ENCODE measurements around the gene FRY. TPM values are rescaled to one million over a fixed set of nuclear protein-coding genes. Genes with fewer than 3 reads are reported as not detected.

The FRY gene
- total RNA-seq, 1 experiment from 2014 or later: 2.5 TPM

DNA sequence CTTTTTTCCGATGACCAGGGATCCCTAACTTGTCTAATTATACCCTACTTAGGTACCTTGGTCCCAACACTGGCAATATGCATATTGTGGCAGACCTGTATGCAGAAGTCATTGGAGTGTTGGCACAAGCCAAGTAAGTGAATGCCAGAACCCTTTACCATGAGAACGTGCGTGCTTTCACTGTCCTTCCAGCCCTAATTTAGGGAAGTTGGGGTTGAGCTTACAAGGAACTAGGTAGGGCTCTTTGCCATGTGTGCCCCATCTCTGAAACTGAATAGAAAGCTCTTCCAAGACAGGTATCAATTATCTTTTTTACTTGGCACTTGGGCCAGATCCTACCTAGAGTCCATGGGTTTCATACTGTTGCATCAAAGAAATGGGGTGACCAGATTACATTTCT lies 93.2 kb downstream of the FRY start:
- H3K4me1 ChIP-seq (replicated peaks): no peaks in the 10 kb centered on the region
- H3K4me3 ChIP-seq: no peak overlapping the region
- H3K36me3 ChIP-seq: no peaks in the 10 kb centered on the region
- DNase-seq (ENCODE audit: low read depth in 1 of 2, low spot score in 2 of 2): no peak
- H3K27me3 ChIP-seq (replicated peaks): no peaks in the 10 kb centered on the region
- H3K27ac ChIP-seq: no peak overlapping the region
- no peaks in the 10 kb centered on the region for H3K9me3 ChIP-seq (replicated peaks)

DNA sequence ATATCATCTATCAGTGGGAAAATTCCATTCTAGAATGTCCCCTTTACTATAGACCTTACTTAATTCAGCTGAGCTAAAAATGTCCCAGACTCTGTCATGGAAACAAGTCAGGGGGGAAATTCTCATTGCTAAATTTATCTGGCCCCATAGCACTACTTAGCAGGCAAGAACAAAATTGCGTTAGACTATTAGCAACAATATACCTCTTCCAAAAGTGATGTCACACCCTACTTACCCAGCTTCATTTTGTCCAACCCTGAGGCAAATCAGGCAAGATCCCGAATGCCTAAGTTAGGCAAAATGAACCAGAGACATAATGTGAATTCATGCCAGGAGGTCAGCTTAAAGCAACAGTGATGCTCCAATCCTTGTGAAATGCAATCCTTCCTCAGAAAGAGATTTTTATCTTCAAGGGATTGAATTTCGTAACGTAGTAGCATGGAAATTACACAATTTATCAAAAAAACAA lies 93.7 kb downstream of the FRY start:
- H3K9me3 ChIP-seq (replicated peaks): no peaks in the 10 kb centered on the region
- H3K36me3 ChIP-seq: no peaks in the 10 kb centered on the region
- H3K27ac ChIP-seq: no peak overlapping the region
- H3K27me3 ChIP-seq (replicated peaks): no peaks in the 10 kb centered on the region
- H3K4me3 ChIP-seq: no peak overlapping the region
- H3K4me1 ChIP-seq (replicated peaks): no peaks in the 10 kb centered on the region
- no peak for DNase-seq (ENCODE audit: low read depth in 1 of 2, low spot score in 2 of 2)

DNA sequence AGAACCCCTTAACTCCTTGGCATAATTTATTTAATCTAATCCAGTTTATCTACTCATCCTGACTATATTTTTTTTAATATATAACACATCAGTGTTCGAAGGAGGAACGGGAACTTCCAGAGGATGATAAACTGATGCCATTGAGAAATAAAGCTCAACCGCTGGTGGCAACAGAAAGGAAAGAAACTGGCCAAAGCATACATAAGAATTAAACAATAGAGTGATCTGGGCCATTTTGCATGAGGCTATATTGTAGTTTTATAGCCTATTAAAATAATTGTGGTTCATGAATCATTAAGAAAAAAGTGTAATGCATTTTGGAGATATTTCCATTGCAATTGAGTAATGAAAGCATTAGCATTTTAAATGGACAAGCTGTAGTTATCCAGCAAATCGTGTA lies 94.2 kb downstream of the FRY start:
- H3K27me3 ChIP-seq (replicated peaks): no peaks in the 10 kb centered on the region
- no peak overlapping the region for H3K4me3 ChIP-seq
- no peaks in the 10 kb centered on the region for H3K4me1 ChIP-seq (replicated peaks)
- H3K9me3 ChIP-seq (replicated peaks): no peaks in the 10 kb centered on the region
- no peak for DNase-seq (ENCODE audit: low read depth in 1 of 2, low spot score in 2 of 2)
- no peaks in the 10 kb centered on the region for H3K36me3 ChIP-seq
- no peak overlapping the region for H3K27ac ChIP-seq

DNA sequence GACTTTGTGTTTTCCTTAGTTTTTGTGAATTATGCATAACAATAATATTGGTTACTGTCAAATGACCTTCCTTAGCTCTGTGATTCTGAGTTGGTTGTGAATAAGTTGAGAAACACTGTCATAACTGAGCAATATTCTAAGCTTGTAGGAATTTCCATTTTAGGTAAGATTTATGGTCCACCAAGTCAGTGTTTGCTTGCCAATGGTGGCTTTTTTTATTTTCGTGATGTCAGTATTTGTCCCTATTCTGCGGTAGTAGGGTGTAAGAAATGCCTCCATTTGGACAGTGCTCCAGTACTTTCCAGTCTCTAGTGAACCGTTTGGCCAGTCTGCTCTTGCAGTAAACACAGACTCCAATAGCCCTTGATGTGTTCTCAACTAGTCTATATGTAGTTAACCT lies 94.7 kb downstream of the FRY start:
- no peaks in the 10 kb centered on the region for H3K9me3 ChIP-seq (replicated peaks)
- no peaks in the 10 kb centered on the region for H3K36me3 ChIP-seq
- H3K27me3 ChIP-seq (replicated peaks): no peaks in the 10 kb centered on the region
- H3K4me1 ChIP-seq (replicated peaks): no peaks in the 10 kb centered on the region
- no peak overlapping the region for H3K27ac ChIP-seq
- no peak overlapping the region for H3K4me3 ChIP-seq
- DNase-seq (ENCODE audit: low read depth in 1 of 2, low spot score in 2 of 2): no peak

DNA sequence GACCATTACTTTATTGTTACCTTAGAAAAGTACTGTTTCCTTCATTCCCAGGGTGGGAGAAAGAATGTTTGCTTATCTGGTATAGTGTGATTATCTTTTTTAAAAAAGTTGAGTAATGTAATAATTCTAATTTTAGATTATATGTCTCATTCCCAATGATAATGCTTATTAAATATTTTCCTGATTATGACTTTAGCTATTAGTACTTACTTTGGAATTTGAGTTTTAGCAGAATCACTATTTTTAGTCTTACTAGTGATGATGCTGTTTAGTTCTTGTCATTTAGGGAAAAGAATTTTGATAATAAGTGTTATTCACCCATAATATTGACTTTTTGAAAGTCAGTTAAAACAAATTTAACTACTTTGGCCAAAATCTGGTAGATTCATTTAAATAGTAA lies 95.2 kb downstream of the FRY start:
- H3K4me1 ChIP-seq (replicated peaks): no peaks in the 10 kb centered on the region
- no peak overlapping the region for H3K27ac ChIP-seq
- DNase-seq (ENCODE audit: low read depth in 1 of 2, low spot score in 2 of 2): no peak
- H3K9me3 ChIP-seq (replicated peaks): no peaks in the 10 kb centered on the region
- H3K27me3 ChIP-seq (replicated peaks): no peaks in the 10 kb centered on the region
- H3K4me3 ChIP-seq: no peak overlapping the region
- H3K36me3 ChIP-seq: no peaks in the 10 kb centered on the region

DNA sequence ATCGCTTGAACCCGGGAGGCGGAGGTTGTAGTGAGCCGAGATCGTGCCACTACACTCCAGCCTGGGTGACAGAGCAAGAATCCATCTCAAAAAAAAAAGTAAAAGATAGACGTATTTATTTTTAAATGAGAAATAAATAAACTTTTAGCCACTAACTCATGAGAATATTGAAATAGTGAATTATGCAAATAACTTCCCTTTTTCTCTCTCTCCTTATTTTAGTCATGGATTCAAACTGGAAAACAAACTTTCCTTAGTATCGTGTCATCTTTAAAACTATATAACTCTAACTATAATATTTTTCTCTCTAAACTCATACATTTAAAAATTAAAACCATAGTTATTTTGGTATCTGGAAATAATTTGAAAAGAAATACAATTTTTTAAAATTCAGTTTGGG lies 96.1 kb downstream of the FRY start:
- no peaks in the 10 kb centered on the region for H3K36me3 ChIP-seq
- no peak for DNase-seq (ENCODE audit: low read depth in 1 of 2, low spot score in 2 of 2)
- H3K4me3 ChIP-seq: no peak overlapping the region
- H3K9me3 ChIP-seq (replicated peaks): no peaks in the 10 kb centered on the region
- H3K27me3 ChIP-seq (replicated peaks): no peaks in the 10 kb centered on the region
- no peak overlapping the region for H3K27ac ChIP-seq
- no peaks in the 10 kb centered on the region for H3K4me1 ChIP-seq (replicated peaks)

DNA sequence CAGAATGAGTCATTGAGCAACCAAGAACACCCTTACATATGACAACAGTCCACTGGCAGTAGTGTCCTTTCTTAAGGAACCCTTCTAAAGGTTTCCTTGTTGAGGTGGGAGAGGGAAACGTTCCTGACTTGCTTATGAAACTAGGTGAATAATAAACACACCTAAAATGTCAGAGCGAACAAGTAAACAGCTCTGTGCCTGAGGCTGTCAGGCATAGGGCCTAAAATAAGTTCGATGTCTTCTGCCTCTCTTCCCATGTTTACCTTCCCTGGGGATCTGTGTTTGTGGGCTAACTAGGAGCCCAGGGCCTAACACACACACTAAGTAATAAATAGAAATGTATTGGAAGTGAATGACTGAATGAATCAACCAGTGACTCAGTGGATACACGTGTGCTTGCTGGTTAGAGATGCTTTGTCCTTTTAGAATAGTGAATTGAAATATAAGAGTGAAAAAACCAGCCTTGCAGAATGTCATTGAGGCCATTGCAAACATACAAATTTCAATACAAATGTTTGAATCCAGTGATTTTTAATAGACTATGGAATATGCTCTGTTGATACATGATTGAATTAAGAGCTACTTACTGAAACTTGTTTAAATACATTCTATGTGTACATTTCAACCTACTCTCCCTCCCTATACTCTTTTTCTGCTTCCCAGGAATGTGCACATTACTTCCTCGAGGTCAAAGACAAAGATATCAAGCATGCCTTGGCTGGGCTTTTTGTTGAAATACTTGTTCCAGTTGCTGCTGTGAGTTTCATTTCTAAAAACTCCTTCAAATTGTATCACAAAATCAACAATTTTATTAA lies 102.9 kb downstream of the FRY start:
- peaks cover 10% of the 10 kb centered on the region for H3K4me1 ChIP-seq (replicated peaks)
- no peaks in the 10 kb centered on the region for H3K9me3 ChIP-seq (replicated peaks)
- no peak overlapping the region for H3K27ac ChIP-seq
- DNase-seq (ENCODE audit: low read depth in 1 of 2, low spot score in 2 of 2): peak in 1 of 2 experiments; percentile 1
- H3K27me3 ChIP-seq (replicated peaks): no peaks in the 10 kb centered on the region
- H3K36me3 ChIP-seq: no peaks in the 10 kb centered on the region
- H3K4me3 ChIP-seq: no peak overlapping the region

DNA sequence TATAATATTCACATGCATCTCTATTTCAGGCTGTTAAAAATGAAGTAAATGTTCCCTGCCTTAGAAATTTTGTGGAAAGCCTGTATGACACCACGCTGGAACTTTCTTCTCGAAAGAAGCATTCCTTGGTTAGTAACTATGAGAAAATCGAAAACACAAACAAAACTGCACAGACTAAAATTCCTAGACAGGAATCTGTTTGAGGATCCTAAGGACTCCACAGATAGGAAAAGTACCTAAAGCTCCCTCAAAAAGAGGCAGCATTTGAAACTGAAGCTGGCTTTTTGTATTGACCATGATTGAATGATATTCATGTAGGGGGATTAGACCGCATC lies 103.4 kb downstream of the FRY start:
- Histone ChIP-seq H3K36me3 (no peaks in the 10 kb centered on the region), H3K4me1 (replicated peaks) (peaks cover 10% of the 10 kb centered on the region), H3K27me3 (replicated peaks) (no peaks in the 10 kb centered on the region), H3K9me3 (replicated peaks) (no peaks in the 10 kb centered on the region), H3K27ac (no peak overlapping the region), H3K4me3 (no peak overlapping the region)
- DNase-seq (ENCODE audit: low read depth in 1 of 2, low spot score in 2 of 2): no peak

DNA sequence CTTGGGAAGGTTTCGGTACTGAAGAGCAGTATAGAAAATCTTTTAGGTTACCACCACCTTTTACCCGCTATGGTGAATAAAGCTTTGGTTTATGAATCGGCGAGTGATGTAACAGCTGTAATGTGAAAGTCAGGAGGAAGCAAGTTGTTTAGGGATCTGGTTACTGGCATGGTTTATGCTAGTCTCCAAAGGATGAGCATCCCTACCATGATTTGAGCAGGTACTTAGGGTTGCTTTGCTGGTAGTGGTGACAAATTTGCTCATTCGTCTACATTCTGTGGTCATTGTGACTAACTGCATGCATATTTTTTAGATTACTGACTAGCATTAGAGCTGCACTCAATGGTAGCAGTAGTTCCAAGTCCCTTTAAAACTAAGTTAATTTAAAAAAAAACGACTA lies 104.1 kb downstream of the FRY start:
- H3K9me3 ChIP-seq (replicated peaks): no peaks in the 10 kb centered on the region
- no peak for DNase-seq (ENCODE audit: low read depth in 1 of 2, low spot score in 2 of 2)
- H3K4me1 ChIP-seq (replicated peaks): peaks cover 10% of the 10 kb centered on the region
- H3K4me3 ChIP-seq: no peak overlapping the region
- H3K27ac ChIP-seq: no peak overlapping the region
- no peaks in the 10 kb centered on the region for H3K27me3 ChIP-seq (replicated peaks)
- no peaks in the 10 kb centered on the region for H3K36me3 ChIP-seq

DNA sequence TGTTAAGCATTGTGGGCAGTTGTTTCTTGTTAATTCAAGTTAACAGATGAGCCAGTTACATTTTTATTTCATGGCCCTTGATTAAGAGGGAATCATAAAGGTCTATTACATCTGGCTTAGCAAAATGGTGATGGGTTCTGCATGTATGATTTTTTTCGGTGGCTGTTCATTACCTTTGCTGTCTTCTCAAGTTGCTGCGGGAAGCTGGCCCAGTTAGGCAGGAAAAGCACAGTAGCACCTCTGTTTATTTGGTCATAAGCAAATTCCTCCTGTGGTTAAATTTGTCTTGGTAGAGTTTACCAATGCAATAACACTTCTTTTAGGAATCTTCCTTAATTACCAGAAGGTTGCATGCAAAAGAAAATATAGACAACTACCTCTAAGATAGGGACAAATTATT lies 104.5 kb downstream of the FRY start:
- no peaks in the 10 kb centered on the region for H3K27me3 ChIP-seq (replicated peaks)
- H3K4me1 ChIP-seq (replicated peaks): peaks cover 10% of the 10 kb centered on the region
- H3K4me3 ChIP-seq: no peak overlapping the region
- DNase-seq (ENCODE audit: low read depth in 1 of 2, low spot score in 2 of 2): no peak
- H3K27ac ChIP-seq: no peak overlapping the region
- H3K36me3 ChIP-seq: no peaks in the 10 kb centered on the region
- no peaks in the 10 kb centered on the region for H3K9me3 ChIP-seq (replicated peaks)

DNA sequence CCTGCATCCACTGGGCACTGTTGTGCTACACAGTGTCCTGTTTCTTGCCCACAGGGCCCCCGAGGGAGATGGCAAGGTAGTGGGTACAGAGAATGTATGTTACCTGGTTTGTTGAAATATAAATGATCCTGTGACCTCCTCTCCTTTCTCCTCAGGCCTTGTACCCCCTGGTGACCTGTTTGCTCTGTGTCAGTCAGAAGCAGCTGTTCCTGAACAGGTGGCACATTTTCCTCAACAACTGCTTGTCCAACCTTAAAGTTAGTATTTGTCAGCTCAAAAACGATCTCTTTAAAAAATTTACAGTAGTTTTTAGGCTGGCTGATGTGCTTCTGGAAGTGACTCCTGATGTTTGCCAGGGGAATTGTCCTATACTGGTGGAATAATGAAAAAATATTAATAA lies 105.1 kb downstream of the FRY start:
- Histone ChIP-seq H3K9me3 (replicated peaks) (no peaks in the 10 kb centered on the region), H3K36me3 (no peaks in the 10 kb centered on the region), H3K4me1 (replicated peaks) (peaks cover 10% of the 10 kb centered on the region), H3K27ac (no peak overlapping the region), H3K27me3 (replicated peaks) (no peaks in the 10 kb centered on the region), H3K4me3 (no peak overlapping the region)
- DNase-seq (ENCODE audit: low read depth in 1 of 2, low spot score in 2 of 2): no peak

DNA sequence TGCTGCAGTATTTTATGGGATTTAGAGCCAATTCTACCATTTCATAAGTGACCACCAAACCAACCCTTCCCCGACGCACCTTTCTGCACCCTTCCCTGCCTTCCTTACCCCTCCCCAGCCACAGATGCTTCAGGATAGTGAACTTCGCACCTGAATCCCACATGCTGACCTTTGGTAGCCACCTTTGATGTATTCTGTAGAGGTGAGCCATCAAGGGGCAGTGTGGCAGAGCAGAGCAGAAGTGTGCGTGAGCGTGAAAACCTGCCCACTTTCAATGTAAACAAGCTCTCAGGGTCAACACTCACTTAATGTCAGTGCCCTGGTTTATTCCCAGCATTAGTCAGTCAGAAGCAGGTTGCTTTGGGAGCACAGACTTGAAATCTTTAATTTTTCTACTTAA lies 107.7 kb downstream of the FRY start:
- DNase-seq (ENCODE audit: low read depth in 1 of 2, low spot score in 2 of 2): no peak
- H3K27ac ChIP-seq: no peak overlapping the region
- H3K4me1 ChIP-seq (replicated peaks): peaks cover 6% of the 10 kb centered on the region
- H3K27me3 ChIP-seq (replicated peaks): no peaks in the 10 kb centered on the region
- H3K9me3 ChIP-seq (replicated peaks): no peaks in the 10 kb centered on the region
- H3K4me3 ChIP-seq: no peak overlapping the region
- H3K36me3 ChIP-seq: no peaks in the 10 kb centered on the region

DNA sequence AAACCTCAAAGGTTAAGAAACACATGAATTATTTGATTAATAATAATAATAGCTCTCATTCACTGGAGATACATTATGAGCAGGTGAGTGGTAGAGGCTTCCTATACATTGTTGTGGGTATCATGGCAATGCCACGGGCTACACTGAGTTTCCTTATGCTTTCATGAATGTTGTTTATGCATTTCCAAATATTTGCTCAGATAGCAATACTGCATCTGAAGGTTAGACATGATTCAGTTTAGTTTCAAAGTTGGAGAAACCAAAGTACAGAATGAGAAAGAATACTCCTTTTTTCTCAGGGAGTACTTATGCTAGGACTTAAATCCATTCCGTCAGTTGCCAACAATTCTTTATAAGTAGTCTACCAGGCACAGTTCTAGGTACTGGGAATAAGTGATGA lies 108.5 kb downstream of the FRY start:
- Histone ChIP-seq H3K4me3 (no peak overlapping the region), H3K27ac (no peak overlapping the region), H3K4me1 (replicated peaks) (no peaks in the 10 kb centered on the region; the same call in 1 of the 2 replicates), H3K36me3 (no peaks in the 10 kb centered on the region), H3K27me3 (replicated peaks) (no peaks in the 10 kb centered on the region), H3K9me3 (replicated peaks) (no peaks in the 10 kb centered on the region)
- DNase-seq (ENCODE audit: low read depth in 1 of 2, low spot score in 2 of 2): no peak

DNA sequence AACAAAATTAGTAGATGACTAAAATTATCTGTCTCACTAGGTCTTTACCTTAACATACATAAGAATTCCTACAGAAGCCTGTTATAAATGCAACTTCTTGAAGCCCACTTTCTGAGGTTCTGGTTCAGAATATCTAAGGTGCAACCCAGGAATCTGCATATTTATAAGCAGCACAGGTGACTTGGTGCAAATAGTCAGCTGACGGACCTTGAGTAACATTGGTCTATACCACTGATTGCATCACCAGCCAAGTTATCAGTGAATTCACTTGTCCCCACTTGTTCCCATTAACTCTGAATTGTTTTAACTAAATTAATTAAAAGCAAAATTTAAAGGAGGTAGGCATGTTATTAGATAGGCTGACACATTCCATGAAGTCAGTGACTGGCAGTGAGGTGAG lies 109.9 kb downstream of the FRY start:
- no peak overlapping the region for H3K4me3 ChIP-seq

DNA sequence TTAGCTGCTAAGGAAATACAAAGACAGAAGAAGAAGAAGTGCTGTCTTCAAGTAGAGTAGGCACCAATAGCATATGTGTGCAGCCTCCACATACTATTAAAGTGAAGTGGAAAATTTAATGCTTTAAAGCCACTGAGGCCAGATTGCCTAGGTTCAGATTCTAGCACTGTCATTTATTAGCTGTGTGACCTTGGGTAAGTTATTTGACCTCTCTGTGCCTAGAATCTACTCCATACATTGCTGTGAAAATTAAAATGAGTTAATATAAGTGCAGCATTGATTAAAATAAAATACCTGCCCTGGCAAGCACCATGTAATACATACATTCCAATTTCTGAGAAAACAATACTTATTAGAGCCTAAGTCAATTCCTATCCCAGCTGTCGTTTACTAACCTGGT lies 110.5 kb downstream of the FRY start:
- Histone ChIP-seq H3K27ac (no peak overlapping the region), H3K4me3 (no peak overlapping the region), H3K27me3 (replicated peaks) (no peaks in the 10 kb centered on the region), H3K36me3 (no peaks in the 10 kb centered on the region), H3K4me1 (replicated peaks) (no peaks in the 10 kb centered on the region), H3K9me3 (replicated peaks) (no peaks in the 10 kb centered on the region)
- no peak for DNase-seq (ENCODE audit: low read depth in 1 of 2, low spot score in 2 of 2)

More for the DNA sequence above, 109.9 kb downstream of the FRY start:
- Histone ChIP-seq H3K9me3 (replicated peaks) (no peaks in the 10 kb centered on the region), H3K36me3 (no peaks in the 10 kb centered on the region), H3K4me1 (replicated peaks) (no peaks in the 10 kb centered on the region), H3K27me3 (replicated peaks) (no peaks in the 10 kb centered on the region), H3K27ac (no peak overlapping the region)
- DNase-seq (ENCODE audit: low read depth in 1 of 2, low spot score in 2 of 2): no peak

Measured in SJSA1 (cell line).